NCI-H345 treated with DMSO at 0.1 percent for 48 hours (cell line): ENCODE data around the gene COL15A1.
"Not testable (repeated sequence)": the region's sequence is repeated elsewhere in the genome, so short reads cannot be mapped to it uniquely, and the experiment has no call there.

Experiments used
- DNase-seq: peaks from one replicate; lab custom pipeline; 2025; ENCODE audit not compliant: unreplicated experiment; lab: John Stamatoyannopoulos, UW

COL15A1 gene

GRCh38 chr9:99074902-99075245 is 131.2 kb downstream of the COL15A1 start:
- DNase-seq = no peak

DNA sequence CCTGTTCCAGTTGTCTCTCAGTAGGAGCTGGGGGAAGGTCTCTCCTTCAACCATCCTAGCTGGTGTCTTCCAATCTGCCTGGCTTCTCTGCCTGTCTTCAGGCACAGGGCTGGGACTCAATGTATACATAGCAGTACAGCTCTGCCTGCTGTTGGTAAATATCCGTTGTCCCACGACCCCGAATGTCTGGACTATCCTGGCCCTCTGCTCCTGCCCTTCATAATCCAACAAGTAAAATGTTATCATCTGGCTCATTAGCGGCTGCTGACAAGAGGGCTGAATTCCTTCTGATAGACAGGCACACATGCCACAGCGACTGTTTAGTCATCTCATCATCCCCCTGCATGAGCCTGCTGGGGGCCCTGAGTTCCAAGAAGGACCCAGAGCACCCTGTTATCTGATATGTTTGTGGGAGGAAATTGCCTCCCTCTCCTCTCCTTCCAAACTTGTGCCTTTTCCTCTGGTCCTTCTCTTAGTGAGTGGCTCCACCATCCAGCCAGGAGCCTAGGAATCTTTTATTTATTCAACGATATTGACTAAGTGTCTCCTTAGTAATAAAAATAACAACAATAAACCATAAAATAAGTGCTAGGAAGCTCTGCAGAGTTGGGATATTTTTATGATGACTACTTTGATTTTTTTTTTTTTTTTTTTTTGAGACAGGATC is 131.7 kb downstream of the COL15A1 start:
- DNase-seq = no peak

DNA sequence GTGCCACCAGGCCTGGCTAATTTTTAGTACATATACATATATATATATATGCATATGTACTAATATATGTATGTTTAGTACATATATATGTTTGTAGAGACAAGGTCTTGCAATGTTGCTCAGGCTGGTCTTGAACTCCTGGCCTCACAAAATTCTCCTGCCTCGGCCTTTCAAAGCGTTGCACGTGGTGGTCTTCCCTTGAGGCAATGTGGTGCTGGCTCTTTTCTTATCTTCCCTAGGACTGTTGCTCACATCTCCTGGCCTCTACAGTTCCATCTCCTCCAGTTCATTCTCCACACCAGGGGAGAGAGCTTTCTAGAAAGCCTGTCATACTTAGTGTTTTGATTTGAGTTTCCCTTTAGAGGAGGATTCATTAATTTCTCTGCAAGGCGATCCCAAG is 132.3 kb downstream of the COL15A1 start:
- no peak for DNase-seq

DNA sequence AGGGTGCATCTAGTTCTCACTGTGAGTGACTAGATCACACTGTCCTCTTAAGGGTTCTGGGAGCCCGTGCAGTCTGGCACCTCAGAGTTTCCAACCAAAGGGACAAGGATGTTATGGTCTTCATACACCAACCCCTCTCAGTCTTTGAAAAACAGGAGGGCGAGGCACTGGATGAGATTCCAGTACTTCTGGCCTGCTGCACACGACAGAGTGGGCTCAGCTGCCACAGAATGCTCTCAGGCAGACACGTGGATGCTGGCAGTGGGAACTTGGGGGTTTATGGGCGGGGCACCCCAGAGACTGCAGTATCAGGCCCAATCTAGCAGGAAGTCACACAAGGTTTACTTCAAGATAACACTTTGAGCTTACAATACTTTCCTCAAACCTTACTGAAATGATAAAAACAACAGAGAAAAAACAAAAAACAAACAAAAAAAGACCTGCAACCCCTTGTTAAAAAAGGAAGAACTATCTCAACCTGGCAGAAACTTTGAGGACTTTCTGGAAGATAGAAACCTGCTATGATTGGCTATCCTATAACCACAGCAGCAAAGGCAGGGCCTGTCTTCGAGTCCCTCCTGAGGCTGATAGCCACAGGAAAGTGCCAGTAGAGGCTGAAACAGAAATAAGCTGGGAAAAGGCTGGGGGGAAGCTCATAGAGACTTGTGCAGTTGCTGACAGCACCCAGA is 132.9 kb downstream of the COL15A1 start:
- DNase-seq = no peak

- DNase-seq = no peak
Measured at GRCh38 chr9:99078717-99079116, 135.0 kb downstream of the COL15A1 start.

DNA sequence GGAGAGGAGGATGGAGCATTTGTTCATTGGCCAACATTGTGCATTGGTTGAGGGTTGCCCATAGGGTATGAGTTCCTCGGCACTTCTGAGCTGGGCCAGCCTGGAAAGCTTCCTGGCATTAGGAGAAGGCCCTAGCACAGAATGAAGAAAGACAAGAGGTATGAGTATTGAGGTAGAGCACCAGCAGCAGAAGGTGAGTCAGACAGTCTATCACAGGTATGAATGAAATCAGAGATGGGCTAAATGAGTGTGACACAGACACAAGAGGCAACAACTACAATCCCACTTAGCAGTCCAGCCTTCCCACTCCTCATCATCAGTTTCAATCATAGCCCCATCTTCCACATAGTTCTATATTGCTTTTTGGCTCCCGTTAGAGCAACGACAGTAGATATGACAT is 135.8 kb downstream of the COL15A1 start:
- no peak for DNase-seq

- no peak for DNase-seq
Measured at GRCh38 chr9:99083051-99083450, 139.3 kb downstream of the COL15A1 start.

DNA sequence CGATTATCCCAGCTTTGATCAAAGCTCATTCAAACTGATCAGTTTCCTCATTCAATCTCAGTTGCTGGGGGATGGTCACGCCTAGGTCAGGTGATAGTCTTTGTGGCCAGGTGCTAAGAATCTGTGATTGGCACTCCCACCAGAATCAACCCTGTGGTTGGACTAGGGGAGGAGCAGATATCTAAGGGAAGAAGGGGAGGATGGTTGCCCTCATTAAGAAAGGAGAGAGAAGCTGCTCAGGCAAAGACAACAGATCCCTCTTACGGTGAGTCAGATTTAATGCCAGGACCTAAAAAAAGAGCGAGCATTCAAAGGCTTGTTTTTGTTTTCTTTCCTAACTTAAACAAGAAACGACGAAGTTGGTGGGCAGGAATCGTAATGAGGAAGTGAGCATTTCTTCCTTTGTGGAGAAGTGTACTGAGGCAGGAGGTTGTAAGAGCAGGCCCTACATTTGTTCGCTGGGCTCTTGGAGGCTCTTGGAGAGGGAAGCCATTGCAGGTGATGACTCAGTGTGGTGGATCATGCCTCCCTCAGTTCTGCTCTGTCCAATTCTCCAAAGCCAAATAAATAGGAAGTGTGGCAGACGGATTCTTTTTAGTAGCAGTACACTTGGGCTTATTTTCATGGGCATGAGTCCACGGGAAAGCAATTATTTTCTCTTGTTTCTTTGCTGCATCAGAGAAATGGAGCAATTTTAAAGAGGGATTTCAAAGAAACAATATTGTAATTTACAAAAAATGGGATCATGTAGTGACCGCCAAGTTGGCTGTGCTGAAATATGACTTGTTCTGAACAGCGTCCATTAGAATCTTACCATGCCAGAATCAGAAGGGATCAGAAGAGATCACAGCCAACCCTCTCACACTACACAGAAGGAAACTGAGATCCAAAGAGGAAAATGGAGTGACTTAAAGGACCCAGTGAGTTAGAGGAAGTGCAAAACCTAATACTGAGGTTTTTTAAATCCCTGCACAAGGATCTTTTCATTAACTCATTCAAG is 142.5 kb downstream of the COL15A1 start:
- DNase-seq = no peak

- no peak for DNase-seq
Measured at GRCh38 chr9:99087462-99087861, 143.8 kb downstream of the COL15A1 start.

DNA sequence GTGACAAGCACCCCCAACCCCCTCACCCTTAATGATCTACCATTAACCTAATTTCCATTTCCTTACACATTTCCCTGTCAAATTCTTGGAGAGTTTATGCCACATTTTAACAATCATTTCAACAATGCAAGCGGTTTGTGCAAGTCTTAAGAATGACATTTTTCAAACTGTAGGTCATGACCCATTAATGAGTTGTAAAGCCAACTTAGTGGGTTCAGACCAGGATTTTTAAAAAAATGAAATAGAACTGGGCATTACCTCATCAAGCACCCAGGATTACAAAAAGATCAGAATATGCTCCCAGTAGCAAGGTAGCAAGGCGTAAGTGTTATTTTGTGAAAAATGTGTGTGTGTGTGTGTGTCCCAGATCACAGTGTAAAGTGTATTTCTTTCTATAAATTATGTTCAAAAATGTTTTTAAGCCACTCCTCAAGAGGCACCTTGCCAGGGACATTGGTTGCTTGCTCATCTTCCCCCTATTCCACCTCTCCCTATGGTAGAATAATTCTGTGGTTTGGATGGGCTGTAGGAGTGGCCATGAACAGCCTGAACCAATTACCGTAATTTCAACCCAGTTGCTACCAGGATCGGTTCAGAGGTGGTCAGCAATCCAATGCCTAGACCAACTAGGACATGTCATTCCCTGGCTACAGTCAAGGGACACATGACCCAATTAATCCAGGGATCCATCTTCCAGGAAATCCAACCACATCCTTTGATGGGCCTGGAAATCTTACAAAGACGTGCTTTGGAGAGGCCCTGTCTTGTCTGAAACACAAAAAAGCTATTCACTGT is 146.8 kb downstream of the COL15A1 start:
- no peak for DNase-seq

- DNase-seq = no peak
Measured at GRCh38 chr9:99092643-99093491, 149.2 kb downstream of the COL15A1 start.

DNA sequence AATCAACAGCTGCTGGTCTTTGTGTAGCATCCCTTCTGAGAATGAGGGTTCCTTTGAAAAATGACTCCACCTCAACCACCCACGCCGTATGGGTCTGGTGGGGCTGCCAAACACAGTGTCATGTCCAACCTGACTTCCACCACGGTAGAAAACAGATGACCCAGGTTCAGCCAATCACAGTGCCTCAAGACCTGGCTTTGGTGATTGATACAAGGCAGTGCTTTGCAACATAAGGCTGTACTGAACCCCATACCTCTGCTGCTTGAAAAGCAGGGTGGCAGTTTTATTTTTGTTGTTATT is 149.7 kb downstream of the COL15A1 start:
- no peak for DNase-seq

DNA sequence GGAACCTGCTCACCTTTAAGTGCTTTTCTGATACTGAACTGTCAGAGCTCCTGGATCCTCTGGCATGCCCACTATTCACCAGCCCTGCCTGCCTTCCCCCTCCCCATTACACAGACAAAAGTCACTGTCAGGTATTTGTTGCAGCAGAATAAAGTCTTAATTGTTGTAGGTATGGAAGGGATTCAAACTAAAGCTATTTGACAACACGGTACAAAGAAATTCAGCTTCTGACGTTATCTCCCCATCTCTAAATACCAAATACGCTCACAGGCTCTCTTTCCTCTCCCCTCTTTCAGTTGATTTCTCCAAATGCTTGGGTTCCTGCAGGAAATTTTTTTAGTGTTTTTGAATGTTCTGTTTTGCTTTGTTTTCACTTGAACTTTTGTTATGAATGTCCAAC is 151.9 kb downstream of the COL15A1 start:
- no peak for DNase-seq

GRCh38 chr9:99096409-99096808 is 152.7 kb downstream of the COL15A1 start:
- no peak for DNase-seq

- DNase-seq = not testable (repeated sequence)
Measured at GRCh38 chr9:99099806-99100585, 156.3 kb downstream of the COL15A1 start.

DNA sequence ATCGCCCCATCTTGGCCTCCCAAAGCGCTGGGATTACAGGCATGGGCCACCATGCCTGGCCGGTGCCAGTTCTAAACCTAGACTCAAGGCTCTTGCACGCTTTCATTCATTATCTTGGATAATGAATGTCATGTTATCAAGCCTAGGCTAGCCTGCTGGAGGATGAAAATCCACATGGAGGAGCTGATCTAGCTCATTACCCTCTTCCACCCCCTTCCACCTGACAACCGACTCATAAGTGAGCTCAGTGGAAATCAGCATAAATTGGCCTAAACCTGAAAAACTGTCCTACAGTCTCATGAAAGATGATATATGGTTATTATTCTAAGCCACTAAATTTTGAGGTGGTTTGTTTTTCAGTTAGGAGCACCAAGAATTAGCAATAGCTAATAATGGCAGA is 157.6 kb downstream of the COL15A1 start:
- no peak for DNase-seq

- no peak for DNase-seq
Measured at GRCh38 chr9:99101812-99102211, 158.1 kb downstream of the COL15A1 start.

DNA sequence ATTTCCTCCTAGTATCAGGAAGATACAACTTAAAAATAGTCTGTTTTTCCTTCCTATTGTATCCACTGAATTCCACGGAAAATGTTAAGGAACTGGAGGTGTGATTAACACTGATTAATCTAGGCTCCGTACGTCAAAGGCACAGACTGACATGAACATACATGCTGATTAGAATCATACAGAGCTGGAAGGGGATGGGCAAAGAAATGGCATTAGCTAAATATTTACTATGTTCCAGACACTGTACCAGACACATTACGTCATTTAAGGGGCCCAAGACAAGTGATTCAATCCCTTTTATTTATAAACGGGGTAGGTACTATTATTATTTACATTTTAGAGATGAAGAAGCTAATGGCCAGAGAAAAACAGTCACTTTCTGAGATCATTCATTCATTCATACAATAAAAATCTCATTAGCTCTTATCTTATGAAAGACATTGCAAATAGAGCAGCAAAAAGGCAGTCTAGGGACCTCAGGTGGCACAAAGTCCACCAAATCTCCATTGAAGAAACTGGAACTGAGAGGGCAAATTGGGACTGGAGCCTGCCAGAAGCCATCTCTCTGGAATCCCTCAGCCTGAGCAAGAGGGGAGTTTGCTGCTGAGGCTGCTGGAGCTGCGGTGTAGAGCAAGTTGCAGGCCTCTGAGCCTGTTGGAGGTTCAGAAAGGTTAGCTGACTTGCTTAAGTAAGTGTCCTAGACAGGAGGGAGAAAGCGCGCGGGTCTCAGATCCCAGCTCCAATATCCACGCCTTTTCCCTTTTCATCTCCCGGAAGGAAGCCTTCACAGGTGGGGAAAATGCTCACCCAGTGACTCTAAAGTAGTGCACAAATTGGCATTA is 159.6 kb downstream of the COL15A1 start:
- DNase-seq = no peak
